Inferior parietal cortex (tissue), 1 donor: Measurements from ENCODE around the gene PTPN6.

Experiments
- DNase-seq: peaks from one replicate; pipeline ENCODE4 v3.0.0-alpha.2; 2016; ENCODE audit errors: extremely low spot score

The PTPN6 gene

DNA sequence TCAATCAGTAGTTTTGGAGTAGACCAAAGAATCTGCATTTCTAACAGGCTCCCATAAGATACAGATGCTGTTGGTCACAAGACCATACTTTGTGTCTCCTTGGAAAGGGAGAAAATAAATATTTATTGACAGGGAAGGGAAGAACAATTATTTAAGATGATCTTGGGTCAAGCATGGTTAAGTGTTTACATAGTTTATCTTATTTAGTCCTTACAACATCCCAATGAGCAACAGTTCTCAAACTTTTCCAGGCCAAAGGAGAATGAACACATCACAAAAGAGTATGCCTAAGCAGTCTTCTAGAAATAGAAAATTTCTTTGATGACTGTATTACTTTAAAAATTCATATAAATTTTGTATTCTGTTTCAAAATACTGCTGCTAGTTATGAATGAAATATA, 58.4 kb downstream of the PTPN6 start:
- no peak for DNase-seq
